ENCODE measurements around the gene LGALS13. TPM values are rescaled to one million over a fixed set of nuclear protein-coding genes. Genes with fewer than 3 reads are reported as not detected.

The LGALS13 gene
- total RNA-seq, 3 donors from 2014 or later, result not detected

- DNase-seq (ENCODE audit: low spot score in 2 of 2), result no peak
- no peak for TF ChIP-seq POLR2AphosphoS5 (IDR thresholded peaks at IDR 0.05)
- TF ChIP-seq, protein P1, sequence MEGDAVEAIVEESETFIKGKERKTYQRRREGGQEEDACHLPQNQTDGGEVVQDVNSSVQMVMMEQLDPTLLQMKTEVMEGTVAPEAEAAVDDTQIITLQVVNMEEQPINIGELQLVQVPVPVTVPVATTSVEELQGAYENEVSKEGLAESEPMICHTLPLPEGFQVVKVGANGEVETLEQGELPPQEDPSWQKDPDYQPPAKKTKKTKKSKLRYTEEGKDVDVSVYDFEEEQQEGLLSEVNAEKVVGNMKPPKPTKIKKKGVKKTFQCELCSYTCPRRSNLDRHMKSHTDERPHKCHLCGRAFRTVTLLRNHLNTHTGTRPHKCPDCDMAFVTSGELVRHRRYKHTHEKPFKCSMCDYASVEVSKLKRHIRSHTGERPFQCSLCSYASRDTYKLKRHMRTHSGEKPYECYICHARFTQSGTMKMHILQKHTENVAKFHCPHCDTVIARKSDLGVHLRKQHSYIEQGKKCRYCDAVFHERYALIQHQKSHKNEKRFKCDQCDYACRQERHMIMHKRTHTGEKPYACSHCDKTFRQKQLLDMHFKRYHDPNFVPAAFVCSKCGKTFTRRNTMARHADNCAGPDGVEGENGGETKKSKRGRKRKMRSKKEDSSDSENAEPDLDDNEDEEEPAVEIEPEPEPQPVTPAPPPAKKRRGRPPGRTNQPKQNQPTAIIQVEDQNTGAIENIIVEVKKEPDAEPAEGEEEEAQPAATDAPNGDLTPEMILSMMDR (IDR thresholded peaks at IDR 0.05), result no peak
- TF ChIP-seq POLR2A (IDR thresholded peaks at IDR 0.05), result no peak
- Histone ChIP-seq H3K27ac (no peak within 1 kb of the TSS), H3K4me1 (no peaks in the 10 kb centered on the region), H3K27me3 (peaks cover 0 to 6% of the 10 kb centered on the region in 2 donors), H3K4me3 (no peak within 1 kb of the TSS), H3K36me3 (no peaks in the 10 kb centered on the region), H3K9me3 (no peaks in the 10 kb centered on the region)
- intact Hi-C loops (cut with DNase I; ENCODE audit: low total_unique reads), result no loop called here
Observed at GRCh38 chr19:39655613-39656012, 53.3 kb downstream of the LGALS13 start, which contains the start of gene LGALS16. Gene LGALS16, plus strand, starts transcription at chr19:39655913. Its CDS starts 49 bp downstream, at chr19:39655962.

Other genes with a start within 250 kb of the LGALS13 start
- 10 to 100 TPM; 41.3 to 49.5 (median 45.2) TPM for gene PAF1, start 211.4 kb upstream of the LGALS13 start, total RNA-seq
- 10 to 100 TPM; 36.6 to 49.5 (median 47.3) TPM for gene MED29, start 211.1 kb upstream of the LGALS13 start, total RNA-seq
- 100 to 1,000 TPM in 2 of 3 donors, 10 to 100 TPM in 1; 91.7 to 299 (median 143) TPM for gene ZFP36, start 195.7 kb upstream of the LGALS13 start, total RNA-seq
- 10 to 100 TPM in 2 of 3 donors, 1 to 10 TPM in 1; 8.0 to 11.8 (median 10.2) TPM for gene PLEKHG2, start 189.9 kb upstream of the LGALS13 start, total RNA-seq
- gene RPS16, start 166.6 kb upstream of the LGALS13 start, total RNA-seq, result 1,000 to 10,000 TPM; 1,681 to 3,245 (median 1,756) TPM
- 100 to 1,000 TPM in 2 of 3 donors, 10 to 100 TPM in 1; 74.3 to 115 (median 103) TPM for gene SUPT5H, start 156.9 kb upstream of the LGALS13 start, total RNA-seq
- 10 to 100 TPM; 39.4 to 45.6 (median 41.1) TPM for gene TIMM50, start 121.7 kb upstream of the LGALS13 start, total RNA-seq
- gene DLL3, start 103.6 kb upstream of the LGALS13 start, total RNA-seq, result not detected
- not detected for gene SELENOV, start 87.4 kb upstream of the LGALS13 start, total RNA-seq
- gene EID2B, start 69.7 kb upstream of the LGALS13 start, total RNA-seq, result 1 to 10 TPM; 3.4 to 5.6 (median 4.3) TPM
- 10 to 100 TPM; 13.0 to 14.7 (median 13.4) TPM for gene EID2, start 62.4 kb upstream of the LGALS13 start, total RNA-seq
- not detected for gene LGALS16, start 53.4 kb downstream of the LGALS13 start, total RNA-seq
- not detected for gene LGALS14, start 102.0 kb downstream of the LGALS13 start, total RNA-seq
- not detected for gene CLC, start 135.5 kb downstream of the LGALS13 start, total RNA-seq
- not detected for gene LEUTX, start 176.3 kb downstream of the LGALS13 start, total RNA-seq
- 10 to 100 TPM in 1 of 3 donors, 1 to 10 TPM in 2; 6.2 to 12.1 (median 7.0) TPM for gene DYRK1B, start 231.6 kb downstream of the LGALS13 start, total RNA-seq
- gene FBL, start 243.9 kb downstream of the LGALS13 start, total RNA-seq, result 100 to 1,000 TPM; 111 to 217 (median 145) TPM